Limb (tissue), 2 donors: ENCODE data around the gene P4HTM.

Experiments used
- DNase-seq, 2 donors: peaks; one replicate each; pipeline ENCODE4 v3.0.0-alpha.2; 2016; ENCODE audit errors: extremely low spot score in 2 of 2

The P4HTM gene

DNA sequence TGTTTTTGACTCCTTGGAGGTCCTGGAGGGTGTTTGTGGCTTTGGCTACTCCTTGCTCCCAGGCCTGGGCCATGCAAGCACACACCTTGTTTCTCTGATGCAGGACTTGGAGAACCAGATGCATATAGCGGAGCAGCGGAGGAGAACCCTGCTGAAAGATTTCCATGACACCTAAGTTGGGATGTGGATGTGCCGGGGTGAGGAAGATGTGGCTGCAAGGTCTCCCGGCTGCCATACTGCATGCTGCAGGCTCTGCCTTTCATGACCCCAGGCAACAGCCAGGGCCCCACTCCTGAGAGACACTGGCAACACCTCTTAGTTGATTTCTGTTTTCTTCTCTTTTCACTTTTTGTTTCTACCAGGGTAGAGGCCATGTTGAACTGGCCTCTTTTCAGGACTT lies 6.9 kb upstream of the P4HTM start:
- DNase-seq = no peak

DNA sequence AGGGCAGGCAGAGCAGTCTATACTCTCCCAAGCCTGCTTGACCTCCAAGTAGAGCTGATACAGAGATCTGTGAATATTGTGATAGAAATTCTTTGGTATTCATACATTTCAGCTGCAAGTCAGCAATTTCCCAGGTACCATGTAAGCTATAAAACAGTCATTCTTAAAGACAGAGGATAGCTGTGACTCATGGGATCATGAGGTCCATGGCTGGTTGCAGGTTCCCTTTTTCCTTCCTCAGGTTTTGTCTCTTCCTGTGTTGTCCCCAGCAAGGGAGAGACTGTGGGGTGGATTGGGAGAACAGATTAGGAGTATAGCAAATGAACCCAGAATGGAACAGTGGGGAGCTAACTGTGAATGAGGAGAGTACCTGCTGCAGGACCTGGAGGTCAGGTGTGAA lies 5.4 kb upstream of the P4HTM start:
- DNase-seq = no peak

DNA sequence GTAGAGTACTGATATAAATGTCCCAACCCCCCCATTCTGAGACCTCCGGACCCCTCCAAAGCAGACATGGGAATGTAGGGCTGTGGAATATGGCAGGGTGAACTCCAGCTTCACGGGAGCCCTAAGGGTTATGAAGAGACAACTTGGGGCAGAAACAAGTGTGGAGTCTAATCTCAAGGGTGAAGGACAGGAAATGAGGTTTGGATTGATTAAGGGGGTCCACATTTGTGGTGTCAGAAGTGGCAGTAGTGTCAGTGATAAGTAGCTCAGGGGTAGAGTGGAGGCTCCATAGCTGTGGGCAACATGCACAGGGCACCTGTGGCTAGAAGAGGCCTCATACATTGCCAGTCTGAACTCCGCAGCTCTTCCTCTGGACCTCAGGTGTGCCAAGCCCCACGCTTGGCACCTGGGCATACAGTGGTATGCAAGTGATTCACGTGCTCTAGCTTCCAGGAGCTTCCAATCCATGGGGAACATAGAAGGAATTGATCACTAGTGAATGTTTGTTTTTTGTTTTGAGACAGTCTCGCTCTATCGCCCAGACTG lies 4.1 kb upstream of the P4HTM start:
- no peak for DNase-seq

DNA sequence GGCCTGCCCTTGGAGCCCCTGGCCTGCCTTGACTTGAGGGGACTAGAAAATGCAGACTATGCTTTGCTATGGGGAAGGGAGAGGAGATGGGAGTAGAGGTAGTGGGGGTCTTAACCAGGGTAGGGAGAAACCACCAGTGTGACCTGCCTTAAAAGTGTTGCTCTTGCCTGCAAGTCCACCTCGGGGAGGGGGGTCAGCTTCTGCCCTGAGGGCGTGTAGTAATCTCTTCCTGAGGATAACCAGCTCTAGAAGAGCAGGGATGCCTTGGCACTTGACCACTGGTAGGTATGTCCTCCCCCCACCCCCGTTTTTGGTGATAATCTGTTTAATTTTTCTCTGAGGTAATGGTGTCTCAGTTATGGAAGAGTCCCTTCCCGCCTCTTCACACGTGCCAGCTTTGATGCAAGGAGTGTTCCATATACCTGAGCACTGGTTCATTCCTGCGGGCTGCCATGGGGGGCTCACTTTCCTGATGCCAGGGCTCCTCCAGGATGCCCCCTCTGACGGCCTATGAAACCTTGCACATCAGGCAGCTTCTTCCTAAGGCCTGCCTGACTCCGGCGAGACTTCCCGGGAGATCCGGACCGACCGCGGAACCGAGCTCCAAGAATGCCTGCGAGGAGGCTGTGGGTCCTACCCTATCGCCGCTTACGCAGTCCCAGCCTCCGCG lies 780 bp upstream of the P4HTM start:
- no peak for DNase-seq

DNA sequence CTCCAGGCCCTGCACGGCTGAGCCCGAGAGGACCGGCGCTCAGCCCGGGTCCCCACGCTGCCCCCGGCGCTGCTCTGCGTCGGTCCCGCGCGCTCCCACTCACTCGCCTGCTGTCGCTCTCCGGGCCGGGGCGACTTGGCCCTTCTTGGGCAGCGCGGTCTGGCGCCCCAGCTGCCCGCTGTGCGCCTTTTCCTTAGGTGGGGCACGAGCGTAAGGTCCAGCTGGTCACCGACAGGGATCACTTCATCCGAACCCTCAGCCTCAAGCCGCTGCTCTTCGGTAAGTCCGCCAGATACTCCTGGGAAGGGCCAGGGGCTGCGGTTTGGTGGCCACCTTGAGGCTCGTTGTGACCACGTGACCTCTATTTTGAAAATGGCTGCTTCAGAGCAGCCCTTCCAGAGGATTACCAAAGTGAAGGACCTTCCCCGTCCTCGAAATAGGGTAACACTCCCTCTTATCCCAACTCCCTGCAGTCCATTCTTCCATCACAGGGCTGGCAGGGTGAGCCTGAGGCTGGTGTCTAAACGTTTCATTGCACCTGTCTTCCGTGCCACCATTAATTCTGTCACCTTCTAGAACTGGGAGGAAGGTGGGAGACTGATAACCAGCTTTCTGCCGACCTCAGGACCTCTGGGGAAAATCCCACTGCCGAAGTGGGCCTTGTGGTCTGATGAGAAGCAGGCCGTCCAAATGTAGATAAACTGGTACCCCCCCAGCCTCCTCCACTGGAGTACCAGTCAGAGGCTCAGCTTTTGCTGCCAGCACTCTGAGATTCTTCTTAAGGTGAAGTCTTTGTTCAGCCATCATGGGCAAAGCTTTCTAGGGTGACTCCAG lies 812 bp downstream of the P4HTM start:
- peak in 1 of 2 donors; percentile 47 for DNase-seq

DNA sequence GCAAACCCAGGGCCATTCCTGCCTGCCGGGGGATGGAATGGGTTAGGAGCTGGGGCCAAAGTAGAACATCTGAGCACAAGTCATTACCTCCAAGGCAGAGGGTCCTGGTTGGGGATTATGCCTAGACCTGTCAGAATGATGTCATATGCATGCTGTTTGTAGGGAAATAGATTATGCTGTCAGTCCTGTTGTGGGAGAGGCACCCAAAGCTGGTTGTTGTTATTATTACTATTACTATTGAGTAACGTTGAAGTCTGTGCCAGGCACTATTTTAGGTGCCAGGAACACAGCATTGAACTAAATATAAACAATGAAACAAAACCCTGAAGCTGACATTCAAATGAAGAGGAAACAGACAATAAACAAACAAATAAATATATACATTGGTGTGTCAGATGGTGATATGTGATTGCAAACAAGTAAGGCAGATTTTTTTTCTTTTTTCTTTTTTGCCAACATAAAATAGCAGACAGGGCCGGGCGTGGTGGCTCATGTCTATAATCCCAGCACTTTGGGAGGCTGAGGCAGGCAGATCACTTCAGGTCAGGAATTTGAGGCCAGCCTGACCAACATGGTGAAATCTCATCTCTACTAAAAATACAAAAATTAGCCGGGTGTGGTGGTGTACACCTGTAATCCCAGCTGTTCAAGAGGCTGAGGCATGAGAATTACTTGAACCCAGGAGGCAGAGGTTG lies 2.0 kb downstream of the P4HTM start:
- DNase-seq = no peak

DNA sequence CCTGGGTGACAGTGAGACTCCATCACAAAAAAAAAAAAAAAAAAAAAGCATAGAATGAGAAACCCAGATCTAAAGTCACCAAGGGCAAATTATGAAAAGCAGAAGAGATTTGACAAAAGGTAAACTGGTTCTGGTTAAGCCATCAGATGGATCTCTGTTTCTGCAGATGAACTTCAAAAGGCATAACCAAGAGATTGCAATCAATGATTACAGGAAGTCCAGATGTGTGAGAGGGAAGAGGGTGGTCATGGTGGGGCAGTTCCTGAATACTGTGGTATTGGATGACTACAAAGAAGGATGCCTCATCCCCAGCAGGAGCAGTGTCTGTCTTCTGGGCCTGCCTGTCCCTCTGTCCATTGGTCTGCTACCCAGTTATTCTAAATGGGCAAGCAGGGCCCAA lies 3.8 kb downstream of the P4HTM start:
- no peak for DNase-seq

DNA sequence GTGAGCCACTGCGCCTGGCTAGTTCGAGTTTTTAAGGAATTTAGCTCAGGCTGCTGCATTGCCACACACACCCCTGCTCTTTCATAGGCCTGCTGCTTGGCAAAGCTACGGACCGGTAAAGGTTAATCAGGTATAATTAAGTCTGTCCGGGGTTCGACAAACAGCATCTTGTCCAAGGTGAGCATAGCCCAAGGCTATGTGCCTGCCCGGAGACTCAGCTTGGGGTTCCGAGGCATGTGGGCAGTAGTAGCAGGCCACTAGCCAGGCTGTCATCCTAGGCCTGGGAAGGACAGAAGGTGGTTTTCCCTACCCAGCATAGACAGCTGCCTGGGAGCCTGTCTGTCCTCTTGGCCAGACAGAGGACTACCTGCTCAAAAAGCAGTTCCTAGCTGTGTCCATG lies 6.6 kb downstream of the P4HTM start:
- no peak for DNase-seq

DNA sequence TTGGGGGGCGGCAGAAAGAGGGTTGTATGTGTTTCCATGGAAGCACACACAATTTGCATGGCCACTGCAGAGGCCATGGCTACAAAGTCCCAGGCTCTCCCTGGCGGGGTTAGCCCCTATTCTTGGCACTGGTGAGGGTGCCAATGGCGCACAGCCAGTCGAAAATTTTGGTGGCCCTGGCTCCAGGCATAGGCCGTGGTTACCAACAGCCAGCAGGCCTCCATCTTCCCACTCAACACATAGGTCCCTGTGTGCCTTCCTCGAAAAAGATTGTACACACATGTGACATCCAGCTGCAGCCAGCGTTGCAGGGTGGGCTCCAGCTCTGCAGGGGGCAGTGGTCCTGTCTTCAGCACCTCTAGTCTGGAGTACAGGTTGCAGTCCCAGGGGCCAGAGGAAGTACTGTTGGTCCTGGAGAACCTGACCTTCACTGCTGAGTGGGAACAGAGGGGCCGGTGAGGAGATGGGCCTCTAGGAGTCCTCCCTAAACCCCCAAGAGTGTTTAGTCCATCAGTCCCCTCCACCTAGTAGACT lies 7.1 kb downstream of the P4HTM start:
- no peak for DNase-seq

DNA sequence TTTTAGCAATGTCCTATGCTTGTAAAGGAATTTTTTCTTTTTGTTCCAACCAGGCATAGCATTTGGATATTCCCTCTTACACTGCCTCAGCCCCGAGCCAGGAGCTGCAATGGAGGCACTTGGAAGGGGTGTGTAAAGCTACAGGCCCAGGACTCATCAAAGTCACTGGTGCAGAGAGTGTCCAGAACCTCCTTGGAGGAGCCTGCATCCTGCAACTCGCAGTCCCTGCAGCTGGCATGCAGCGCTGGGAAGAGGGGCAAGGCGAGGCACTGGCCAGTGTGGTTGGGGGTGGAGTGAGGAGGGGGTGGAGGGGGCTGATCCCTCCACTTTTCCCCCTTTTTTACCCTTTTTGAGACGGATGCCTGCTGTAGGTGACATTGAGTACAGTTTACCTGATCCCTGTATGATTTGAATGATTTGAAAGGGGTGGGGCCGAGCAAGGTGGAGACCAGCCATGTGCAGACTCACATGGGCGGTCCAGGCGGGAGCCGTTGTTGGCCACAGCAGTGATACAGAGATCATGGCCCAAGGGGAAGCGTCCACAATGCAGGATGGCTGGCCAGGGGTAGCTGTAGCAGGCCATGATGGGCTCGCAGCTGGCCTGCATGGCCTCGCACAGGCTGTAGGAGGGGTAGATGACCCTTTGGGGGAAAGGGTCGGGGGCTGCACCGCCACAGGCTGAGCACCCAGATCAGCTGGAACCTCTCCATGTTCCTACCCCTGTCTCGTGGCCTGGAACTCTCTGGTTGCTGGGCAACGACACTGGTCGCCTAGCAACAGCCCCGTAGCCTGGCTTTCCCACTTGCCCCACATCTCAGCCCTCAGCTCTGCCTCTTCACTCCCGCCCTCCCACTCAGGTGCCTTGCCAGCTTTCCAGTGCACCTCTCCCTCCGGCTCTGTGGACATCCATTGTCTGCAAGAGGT lies 7.9 kb downstream of the P4HTM start:
- DNase-seq = peak in 1 of 2 donors; percentile 63

DNA sequence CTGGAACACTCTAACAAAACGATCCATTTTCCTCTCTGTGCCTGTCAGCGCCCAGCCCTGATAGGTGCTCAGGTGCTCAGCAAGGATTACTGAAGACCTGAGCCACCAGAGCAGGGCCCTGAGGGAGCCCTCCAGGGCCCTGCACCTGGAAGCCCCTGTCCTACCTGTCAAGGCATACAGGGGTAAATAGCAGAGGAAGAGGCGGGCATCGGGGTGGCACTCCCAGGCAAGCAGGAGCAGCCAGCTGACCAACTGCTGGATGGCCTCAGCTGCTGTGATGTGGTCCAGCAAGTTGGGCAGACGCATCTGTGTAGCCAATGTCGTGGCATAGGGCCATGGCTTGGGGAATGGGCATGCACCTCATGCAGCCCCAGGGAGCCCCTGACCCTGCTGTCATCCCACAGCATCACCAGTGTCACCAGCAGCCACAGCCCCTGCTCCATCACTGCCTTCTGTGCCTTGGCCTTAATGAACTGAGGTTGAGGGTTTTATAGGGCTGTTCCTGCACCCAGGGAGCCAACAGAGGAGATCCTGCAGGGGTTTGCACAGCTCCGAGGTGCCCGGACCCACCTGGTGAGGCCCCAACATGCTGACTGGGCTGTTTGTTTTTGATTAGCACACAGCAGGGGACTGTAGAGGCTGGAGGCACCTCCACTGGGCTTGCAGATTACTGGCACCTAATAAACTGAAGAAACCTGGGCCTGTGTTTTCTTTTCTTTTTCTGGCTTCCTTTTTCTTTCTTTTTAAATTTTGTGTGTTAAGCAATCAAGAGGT lies 9.2 kb downstream of the P4HTM start:
- no peak for DNase-seq

DNA sequence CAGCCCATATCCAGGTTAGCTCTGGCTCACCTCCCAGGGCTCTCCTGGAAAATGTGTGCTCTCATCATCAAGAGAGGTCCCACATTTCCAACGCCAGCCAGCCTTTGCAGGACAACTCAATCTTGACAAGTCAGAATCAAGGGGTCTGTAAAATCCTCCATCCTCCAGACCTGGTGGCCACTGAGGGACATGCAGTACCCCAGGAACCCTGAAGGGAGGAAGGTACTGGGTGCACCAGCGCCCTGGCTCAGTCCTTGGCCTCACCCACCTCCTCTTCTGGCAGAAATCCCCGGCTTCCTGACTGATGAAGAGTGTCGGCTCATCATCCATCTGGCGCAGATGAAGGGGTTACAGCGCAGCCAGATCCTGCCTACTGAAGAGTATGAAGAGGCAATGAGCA lies 11.1 kb downstream of the P4HTM start:
- no peak for DNase-seq

DNA sequence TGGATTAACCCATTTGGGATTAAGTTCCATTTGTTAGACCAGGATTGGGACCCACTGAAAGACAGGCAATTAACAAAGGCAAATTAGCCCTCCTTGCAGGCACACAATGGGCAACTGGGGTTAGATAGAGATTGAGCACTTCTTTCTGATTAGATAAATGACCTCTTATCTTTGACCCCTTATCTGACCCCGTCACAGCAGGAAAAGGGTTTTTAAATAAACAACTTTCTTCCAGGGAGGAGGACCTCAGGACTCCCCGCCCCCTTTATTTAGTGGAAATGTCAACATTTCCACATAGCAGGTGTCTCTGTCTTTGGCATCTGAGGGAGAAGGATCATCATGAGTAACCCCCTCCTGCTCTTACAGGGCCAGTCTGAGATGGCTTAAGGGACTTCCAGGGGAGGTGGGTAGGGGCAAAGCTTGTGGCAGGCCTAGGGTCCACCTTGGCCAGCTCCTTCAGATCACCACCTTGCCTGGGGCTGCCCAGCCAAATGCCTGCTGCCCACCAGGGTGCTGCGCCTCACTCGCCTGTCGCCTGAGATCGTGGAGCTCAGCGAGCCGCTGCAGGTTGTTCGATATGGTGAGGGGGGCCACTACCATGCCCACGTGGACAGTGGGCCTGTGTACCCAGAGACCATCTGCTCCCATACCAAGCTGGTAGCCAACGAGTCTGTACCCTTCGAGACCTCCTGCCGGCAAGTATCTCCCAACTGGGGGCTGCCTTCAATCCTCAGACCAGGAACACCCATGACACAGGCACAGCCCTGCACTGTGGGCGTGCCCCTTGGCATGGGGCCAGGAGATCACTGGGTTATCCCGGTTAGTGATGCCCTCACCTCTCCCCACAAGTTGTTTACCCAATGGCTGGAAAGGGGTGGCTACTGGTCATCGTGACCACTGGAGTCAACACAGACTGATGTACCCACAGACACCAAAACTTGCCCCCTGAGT lies 14.6 kb downstream of the P4HTM start:
- no peak for DNase-seq

DNA sequence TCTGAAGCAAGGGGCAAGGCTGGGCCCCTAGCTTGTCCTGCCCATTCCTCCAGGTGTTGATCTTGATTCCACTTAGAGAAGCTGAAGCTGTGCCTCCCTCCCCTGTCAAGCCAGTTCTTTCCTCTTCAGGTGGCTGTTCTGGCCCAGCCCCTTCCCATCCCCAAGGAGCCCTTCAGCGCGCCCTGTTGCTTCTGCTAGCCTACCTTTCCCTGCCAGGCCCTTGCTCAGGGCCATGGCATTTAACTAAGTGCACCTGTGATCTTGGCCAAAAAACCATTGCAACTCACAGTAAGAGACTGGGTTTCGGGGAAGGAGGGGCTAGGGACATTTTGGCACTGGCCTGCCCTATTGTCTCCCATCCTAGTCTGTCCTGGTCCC lies 15.3 kb downstream of the P4HTM start:
- no peak for DNase-seq

DNA sequence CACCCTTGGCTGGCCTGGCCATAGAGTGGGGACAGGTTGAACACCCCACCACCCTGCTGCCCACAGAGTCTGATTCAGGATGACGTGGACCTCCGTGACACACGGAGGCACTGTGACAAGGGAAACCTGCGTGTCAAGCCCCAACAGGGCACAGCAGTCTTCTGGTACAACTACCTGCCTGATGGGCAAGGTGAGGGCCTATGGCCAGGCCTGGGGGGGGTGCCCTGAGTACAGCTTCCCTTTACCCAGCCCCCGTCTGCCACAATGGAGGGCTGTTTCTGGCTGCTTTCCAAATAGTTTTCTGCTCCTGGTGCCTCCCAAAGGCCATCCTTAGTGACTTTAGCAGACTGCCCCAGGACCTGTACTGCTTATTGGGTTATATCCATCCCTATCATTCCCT lies 16.0 kb downstream of the P4HTM start:
- no peak for DNase-seq

DNA sequence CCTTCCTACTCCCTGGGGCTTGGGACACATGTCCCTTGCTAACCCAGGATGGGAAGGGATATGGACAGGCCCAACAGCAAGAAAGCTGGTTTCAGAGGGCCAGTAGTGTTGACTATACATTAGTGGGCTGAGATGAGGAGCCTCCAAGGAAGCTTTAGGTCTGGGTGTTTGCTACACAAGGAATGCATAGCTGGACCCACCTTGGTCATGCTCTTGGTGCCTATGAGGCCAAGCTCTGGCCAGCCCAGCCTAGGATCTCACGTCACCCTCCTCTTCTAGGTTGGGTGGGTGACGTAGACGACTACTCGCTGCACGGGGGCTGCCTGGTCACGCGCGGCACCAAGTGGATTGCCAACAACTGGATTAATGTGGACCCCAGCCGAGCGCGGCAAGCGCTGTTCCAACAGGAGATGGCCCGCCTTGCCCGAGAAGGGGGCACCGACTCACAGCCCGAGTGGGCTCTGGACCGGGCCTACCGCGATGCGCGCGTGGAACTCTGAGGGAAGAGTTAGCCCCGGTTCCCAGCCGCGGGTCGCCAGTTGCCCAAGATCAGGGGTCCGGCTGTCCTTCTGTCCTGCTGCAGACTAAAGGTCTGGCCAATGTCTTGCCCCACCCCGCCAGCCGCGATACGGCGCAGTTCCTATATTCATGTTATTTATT lies 16.5 kb downstream of the P4HTM start:
- DNase-seq = no peak

DNA sequence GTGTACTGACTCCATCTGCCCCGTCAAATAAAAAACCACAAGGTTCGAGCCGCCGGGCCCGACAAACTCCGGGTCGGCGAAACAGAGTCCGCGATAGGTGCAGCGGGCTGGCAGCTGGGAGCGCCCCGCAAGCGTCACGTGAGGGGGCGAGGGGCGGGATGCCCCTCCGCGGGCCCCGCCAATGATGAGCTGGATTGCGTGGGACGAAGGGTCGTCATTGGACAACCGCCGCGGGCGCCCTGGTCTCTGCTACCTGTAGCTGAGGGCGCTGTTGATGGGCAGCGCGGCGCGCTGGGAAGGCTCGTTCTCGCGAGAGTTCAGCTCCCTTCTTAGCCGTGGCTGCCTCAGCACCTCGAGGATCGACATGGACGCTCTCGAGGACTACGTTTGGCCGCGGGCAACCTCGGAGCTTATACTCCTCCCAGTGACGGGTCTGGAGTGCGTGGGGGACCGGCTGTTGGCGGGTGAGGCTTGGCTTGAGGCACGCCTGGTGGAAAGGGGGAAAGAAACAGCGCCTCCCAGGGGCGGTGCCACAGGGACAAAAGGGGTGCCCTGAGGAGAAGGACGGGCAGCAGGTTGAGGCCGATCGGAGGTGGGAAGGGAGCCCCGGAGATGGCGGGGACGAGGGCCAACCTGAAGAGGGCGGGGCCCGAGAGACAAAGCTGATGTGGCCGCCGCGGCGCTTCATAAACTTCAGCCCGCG lies 17.2 kb downstream of the P4HTM start, which contains the start of gene WDR6:
WDR6 (plus strand) TSS at position 324 of the 703 bp plus-strand sequence; CDS start at position 365, 41 bp downstream.
- peak; percentile 95 to 97 for DNase-seq
